SK-N-SH treated with all-trans-retinoic acid at 6 μM for 48 hours (cell line): ENCODE data around the gene SV2B.

ENCODE experiments used
- ARNTL ChIP-seq: fragments of 450-650 bp; formaldehyde crosslinking; IDR thresholded peaks from 2 replicates; pipeline ENCODE4 v1.5.0; 2020; ENCODE audit warnings: low read depth, mild to moderate bottlenecking, moderate library complexity, borderline replicate concordance
- CREB5 ChIP-seq: fragments of 250-450 bp; sonication (Bioruptor Pico); IDR thresholded peaks from 2 replicates; pipeline ENCODE4 v1.5.1; 2020; ENCODE audit warnings: low read depth, mild to moderate bottlenecking, moderate library complexity
- CSRNP3 ChIP-seq: fragments of 250-450 bp; sonication (Bioruptor Pico); IDR thresholded peaks from 2 replicates; pipeline ENCODE4 v1.5.1; 2021; ENCODE audit warnings: mild to moderate bottlenecking, moderate library complexity
- ESRRG ChIP-seq: fragments of 250-450 bp; sonication (Bioruptor Pico); IDR thresholded peaks from 2 replicates; pipeline ENCODE4 v1.6.1; 2021; ENCODE audit warnings: mild to moderate bottlenecking
- OSR1 ChIP-seq: fragments of 250-450 bp; sonication (Bioruptor Pico); IDR thresholded peaks from 2 replicates; pipeline ENCODE4 v1.8.0; 2022; ENCODE audit warnings: moderate library complexity, mild to moderate bottlenecking, inconsistent platforms
- PATZ1 ChIP-seq: fragments of 250-450 bp; sonication (Bioruptor Pico); IDR thresholded peaks from 2 replicates; pipeline ENCODE4 v1.8.0; 2020; ENCODE audit warnings: mild to moderate bottlenecking, moderate library complexity, borderline replicate concordance
- RARB ChIP-seq: fragments of 250-450 bp; sonication (Bioruptor Pico); IDR thresholded peaks from 2 replicates; pipeline ENCODE4 v1.8.0; 2021; ENCODE audit warnings: mild to moderate bottlenecking, moderate library complexity
- TSHZ2 ChIP-seq: fragments of 250-450 bp; sonication (Bioruptor Pico); IDR thresholded peaks from 2 replicates; pipeline ENCODE4 v1.5.0; 2020; ENCODE audit warnings: mild to moderate bottlenecking, moderate library complexity
- ZC3H10 ChIP-seq: fragments of 250-450 bp; sonication (Bioruptor Pico); IDR thresholded peaks from 2 replicates; pipeline ENCODE4 v1.5.1; 2021; ENCODE audit warnings: mild to moderate bottlenecking, moderate library complexity
- ZFP3 ChIP-seq: fragments of 250-450 bp; sonication (Bioruptor Pico); IDR thresholded peaks from 2 replicates; pipeline ENCODE4 v1.5.0; 2020; ENCODE audit warnings: mild to moderate bottlenecking, moderate library complexity
- ZFP30 ChIP-seq: fragments of 450-650 bp; formaldehyde crosslinking; IDR thresholded peaks from 2 replicates; pipeline ENCODE4 v1.5.0; 2022; ENCODE audit warnings: mild to moderate bottlenecking, moderate library complexity
- ZNF565 ChIP-seq: fragments of 450-650 bp; formaldehyde crosslinking; conservative IDR thresholded peaks from 2 replicates; pipeline ENCODE4 v1.5.0; 2020; ENCODE audit warnings: low read depth, mild to moderate bottlenecking, moderate library complexity
- ZNF8 ChIP-seq: fragments of 450-650 bp; formaldehyde crosslinking; IDR thresholded peaks from 2 replicates; pipeline ENCODE4 v1.5.0; 2020; ENCODE audit warnings: mild to moderate bottlenecking, moderate library complexity

- TF ChIP-seq OSR1 (CRISPR knock-in tag) (no peak), ZNF8 (CRISPR knock-in tag) (no peak), ARNTL (CRISPR knock-in tag) (no peak), ZFP30 (CRISPR knock-in tag) (no peak), PATZ1 (CRISPR knock-in tag) (no peak), CREB5 (CRISPR knock-in tag) (no peak), ZFP3 (CRISPR knock-in tag) (no peak), ZNF565 (CRISPR knock-in tag) (no peak), RARB (CRISPR knock-in tag) (no peak), ZC3H10 (CRISPR knock-in tag) (no peak), CSRNP3 (no peak), TSHZ2 (CRISPR knock-in tag) (no peak), ESRRG (CRISPR knock-in tag) (no peak)
These were observed 165.4 kb downstream of the SV2B start for GRCh38 chr15:91265416-91265940.
